Kidney epithelial cell (primary cell): ENCODE results near the gene FAM168B. TPM values are rescaled to one million over a fixed set of nuclear protein-coding genes. Genes with fewer than 3 reads are reported as not detected.

ENCODE experiments used
- DNase-seq: peaks from one replicate; pipeline ENCODE4 v3.0.0-alpha.2; 2010; ENCODE audit warnings: low read depth
- H3K27me3 ChIP-seq: 2 replicates; pipeline ENCODE4 v1.6.0; 2011; ENCODE audit warnings: low read length; ENCODE audit not compliant: control insufficient read depth, insufficient read depth
- H3K36me3 ChIP-seq: 2 replicates; pipeline ENCODE4 v1.5.1; 2011; ENCODE audit warnings: low read length; ENCODE audit not compliant: control insufficient read depth, insufficient read depth
- H3K4me3 ChIP-seq: 2 replicates; pipeline ENCODE4 v1.5.1; 2011; ENCODE audit warnings: low read depth, mild to moderate bottlenecking, control low read depth, low read length
- CTCF ChIP-seq: IDR thresholded peaks from 2 replicates; pipeline ENCODE4 v1.5.1; 2011; ENCODE audit warnings: mild to moderate bottlenecking, moderate library complexity, low read length, control low read depth, inconsistent platforms; ENCODE audit not compliant: insufficient read depth, poor library complexity, severe bottlenecking
- total RNA-seq: library from RNA; depleted of rRNA; stranded (reverse); fragments of >200 nt; gene quantifications from 2 replicates; pipeline ENCODE4 v1.2.3, GENCODE V29; 2015

FAM168B gene
- total RNA-seq, 1 donor from 2014 or later, result 177 TPM

GRCh38 chr2:131055169-131056065, 37.8 kb downstream of the FAM168B start:
- no peaks in the 10 kb centered on the region for H3K27me3 ChIP-seq
- no peak overlapping the region for H3K4me3 ChIP-seq
- H3K36me3 ChIP-seq, result peaks cover 4% of the 10 kb centered on the region
- no peak for TF ChIP-seq CTCF
- DNase-seq, result no peak

DNA sequence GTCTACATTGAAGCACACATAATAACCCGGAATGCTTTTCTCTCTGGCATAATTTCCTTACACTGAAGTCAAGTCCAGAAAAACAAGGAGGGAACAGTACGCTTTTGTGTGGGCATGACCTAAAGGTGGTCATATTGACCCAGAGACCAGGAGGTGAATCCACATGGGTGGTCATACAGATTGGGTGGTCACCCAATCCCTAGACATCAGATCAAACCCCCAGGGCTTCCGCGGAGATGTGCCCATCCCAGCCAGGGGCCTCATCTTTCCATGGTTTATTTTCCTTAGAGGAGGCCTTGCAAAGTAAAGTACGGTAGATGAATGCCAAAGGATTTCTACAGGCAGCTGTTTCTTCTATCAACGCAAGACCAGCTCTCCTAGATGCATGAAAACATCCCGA, 38.8 kb downstream of the FAM168B start:
- TF ChIP-seq CTCF, result no peak
- no peak overlapping the region for H3K4me3 ChIP-seq
- H3K27me3 ChIP-seq, result no peaks in the 10 kb centered on the region
- H3K36me3 ChIP-seq, result peaks cover 4% of the 10 kb centered on the region
- no peak for DNase-seq

DNA sequence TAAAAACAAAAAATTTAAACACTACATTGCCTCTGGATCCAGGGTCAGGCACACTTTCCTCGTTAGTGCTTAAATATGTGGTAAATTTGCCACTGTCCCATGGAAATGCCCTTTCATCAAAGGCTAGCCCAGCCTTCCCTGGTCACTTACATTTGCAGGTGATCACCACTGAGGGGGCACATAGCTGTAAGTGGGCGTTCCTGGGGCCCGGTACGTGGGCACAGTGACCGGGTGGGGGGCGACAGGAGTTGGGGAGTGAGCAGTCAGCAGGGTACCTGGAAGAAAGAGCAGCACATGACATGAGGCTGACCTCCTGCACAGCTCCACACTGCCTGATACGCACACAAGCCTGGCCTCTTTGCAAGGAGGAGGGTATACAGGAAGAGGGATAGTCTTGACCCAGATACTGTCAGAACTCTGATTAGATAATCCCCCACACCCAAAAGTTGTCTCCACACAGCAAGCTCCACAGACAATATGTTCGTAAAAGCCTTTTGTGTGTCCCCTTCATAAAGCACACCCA, 40.5 kb downstream of the FAM168B start:
- TF ChIP-seq CTCF, result no peak
- Histone ChIP-seq H3K4me3 (no peak overlapping the region), H3K27me3 (no peaks in the 10 kb centered on the region), H3K36me3 (peaks cover 2% of the 10 kb centered on the region)
- DNase-seq, result no peak

GRCh38 chr2:131050896-131051295, 42.4 kb downstream of the FAM168B start:
- TF ChIP-seq CTCF, result no peak
- H3K27me3 ChIP-seq, result no peaks in the 10 kb centered on the region
- DNase-seq, result no peak
- no peak overlapping the region for H3K4me3 ChIP-seq
- H3K36me3 ChIP-seq, result peaks cover 2% of the 10 kb centered on the region

DNA sequence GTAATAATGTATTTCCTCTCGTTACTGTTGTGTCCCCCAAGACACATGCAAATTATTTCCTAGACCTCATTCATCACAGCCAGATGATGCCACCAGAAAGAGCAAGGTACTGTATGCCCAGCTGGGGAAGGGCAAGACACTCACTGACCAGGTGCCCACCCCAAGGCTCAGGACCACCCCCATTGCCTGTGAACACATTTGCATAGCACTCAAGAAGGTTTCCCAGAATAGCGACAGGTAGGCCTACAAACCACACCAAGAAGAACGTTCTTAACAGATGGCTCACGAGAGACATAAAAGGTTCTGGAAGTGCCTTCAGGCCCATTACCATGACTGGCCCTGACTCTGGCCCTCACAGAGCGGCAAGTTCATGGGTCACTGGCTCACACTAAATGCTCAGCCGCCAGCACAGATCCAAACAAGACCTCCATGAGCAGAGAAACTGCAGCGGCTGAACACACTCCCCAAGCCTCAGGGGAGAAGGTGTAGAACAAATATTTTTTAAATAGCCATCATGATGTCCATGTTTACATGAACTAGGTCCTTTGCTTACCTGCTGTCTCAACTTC, 44.0 kb downstream of the FAM168B start:
- Histone ChIP-seq H3K36me3 (no peaks in the 10 kb centered on the region), H3K27me3 (no peaks in the 10 kb centered on the region), H3K4me3 (no peak overlapping the region)
- no peak for DNase-seq
- TF ChIP-seq CTCF, result no peak
